Body of pancreas (tissue), 4 donors: ENCODE results near the gene MAPK7. TPM values are rescaled to one million over a fixed set of nuclear protein-coding genes. Genes with fewer than 3 reads are reported as not detected.

Source experiments
- ATAC-seq: fragments of 150-250 bp; one replicate; pipeline ENCODE4 v1.9.1; 2016
- DNase-seq, 4 donors: peaks; one replicate each; pipeline ENCODE4 v3.0.0-alpha.2; 2019
- H3K27ac ChIP-seq, 4 donors: fragments of 200-600 bp; sonication (generic); 1 replicate in 3 of 4; 2 replicates in 1 of 4; pipeline versions ENCODE4 v1.5.1 to v1.6.1; 2016 to 2019; ENCODE audit warnings: mild to moderate bottlenecking in 1 of 4, mixed read lengths in 1 of 4, moderate library complexity in 1 of 4
- H3K27me3 ChIP-seq, 2 donors: fragments of 200-600 bp; sonication (generic); one replicate each; pipeline ENCODE4 v1.6.0; 2016; ENCODE audit warnings: mild to moderate bottlenecking in 1 of 2
- H3K36me3 ChIP-seq, 2 donors: fragments of 200-600 bp; sonication (generic); replicated peaks in 1 of 2; 2 replicates each; pipeline ENCODE4 v1.5.1; 2016; ENCODE audit warnings: low read depth in 2 of 2; ENCODE audit not compliant: insufficient read depth in 1 of 2
- H3K4me1 ChIP-seq: fragments of 200-600 bp; sonication (generic); one replicate; pipeline ENCODE4 v1.6.0; 2016
- H3K4me3 ChIP-seq, 2 donors: fragments of 200-600 bp; sonication (generic); 1 replicate in 1 of 2; 2 replicates in 1 of 2; pipeline ENCODE4 v1.5.1; 2016 to 2019
- H3K9me3 ChIP-seq, 3 donors: fragments of 200-600 bp; sonication (generic); 1 replicate in 2 of 3; 2 replicates in 1 of 3; pipeline ENCODE4 v1.5.1; 2016
- CTCF ChIP-seq, 7 experiments: fragments of 450-650 bp in 4 of 7; fragments of 200-600 bp in 3 of 7; sonication (generic) in 3 of 7; IDR thresholded peaks; one replicate each; pipeline ENCODE4 v1.5.1; 2016 to 2019; ENCODE audit warnings: antibody characterized with exemption in 7 of 7
- POLR2A ChIP-seq, 3 donors: fragments of 450-650 bp; IDR thresholded peaks; one replicate each; pipeline ENCODE4 v1.6.1; 2016; ENCODE audit warnings: antibody characterized with exemption in 3 of 3, mild to moderate bottlenecking in 2 of 3
- WGBS, 2 donors: methylation state at CpG; one replicate each; pipeline ENCODE4 v1.1.5; 2017; 5-methylcytosine and 5-hydroxymethylcytosine counted together
- intact Hi-C: fragments of 100-400 bp; cut with DNase I; formaldehyde crosslinking; loops from one replicate; pipeline ENCODE4 v1.15.1; 2023
- total RNA-seq, 2 donors: library from RNA; depleted of rRNA; stranded (reverse); fragments of >200 nt; gene quantifications; one replicate each; pipeline ENCODE4 v1.1.0, GENCODE V29; 2016

MAPK7 gene
- total RNA-seq, 2 donors from 2014 or later = 10.1 to 29.3 TPM

- WGBS, 2 donors = 92 to 93% methylated on average over 4 of the region's 4 CpGs
- H3K4me1 ChIP-seq = no peaks in the 10 kb centered on the region
- DNase-seq (no peak), ATAC-seq (no peak)
- no peak overlapping the region for H3K27ac ChIP-seq
- no peaks in the 10 kb centered on the region for H3K36me3 ChIP-seq
- intact Hi-C loops = no loop called here
- no peak overlapping the region for H3K4me3 ChIP-seq
- no peaks in the 10 kb centered on the region for H3K9me3 ChIP-seq
- no peak for TF ChIP-seq POLR2A (IDR thresholded peaks at IDR 0.05)
- TF ChIP-seq CTCF (IDR thresholded peaks at IDR 0.05) = no peak
- no peaks in the 10 kb centered on the region for H3K27me3 ChIP-seq
These were observed 47.2 kb upstream of the MAPK7 start for GRCh38 chr17:19331134-19331533.

- 89 to 92% methylated on average over 13 of the region's 13 CpGs for WGBS, 2 donors
- DNase-seq (no peak), ATAC-seq (no peak)
- no peaks in the 10 kb centered on the region for H3K36me3 ChIP-seq
- no peaks in the 10 kb centered on the region for H3K4me1 ChIP-seq
- no peaks in the 10 kb centered on the region for H3K9me3 ChIP-seq
- no peak overlapping the region for H3K27ac ChIP-seq
- H3K4me3 ChIP-seq = no peak overlapping the region
- no peaks in the 10 kb centered on the region for H3K27me3 ChIP-seq
- intact Hi-C loops = no loop called here
- no peak for TF ChIP-seq POLR2A (IDR thresholded peaks at IDR 0.05)
- no peak for TF ChIP-seq CTCF (IDR thresholded peaks at IDR 0.05)
These were observed 46.6 kb upstream of the MAPK7 start for GRCh38 chr17:19331543-19332245.

- DNase-seq (no peak), ATAC-seq (no peak)
- no peaks in the 10 kb centered on the region for H3K27me3 ChIP-seq
- intact Hi-C loops = no loop called here
- WGBS, 2 donors = 75 to 76% methylated on average over 5 to 6 of the region's 6 CpGs
- H3K9me3 ChIP-seq = no peaks in the 10 kb centered on the region
- H3K4me3 ChIP-seq = no peak overlapping the region
- no peak for TF ChIP-seq POLR2A (IDR thresholded peaks at IDR 0.05)
- TF ChIP-seq CTCF (IDR thresholded peaks at IDR 0.05) = no peak
- H3K36me3 ChIP-seq = no peaks in the 10 kb centered on the region
- peaks cover 3% of the 10 kb centered on the region for H3K4me1 ChIP-seq
- no peak overlapping the region for H3K27ac ChIP-seq
These were observed 45.7 kb upstream of the MAPK7 start for GRCh38 chr17:19332371-19333131.

GRCh38 chr17:19333132-19333440, 45.2 kb upstream of the MAPK7 start:
- WGBS, 2 donors = 91% methylated on average over 1 of the region's 1 CpG; no CpG with 5 or more reads in 1 of the 2 donors
- Histone ChIP-seq H3K4me1 (peaks cover 8% of the 10 kb centered on the region), H3K36me3 (no peaks in the 10 kb centered on the region), H3K9me3 (no peaks in the 10 kb centered on the region), H3K27me3 (no peaks in the 10 kb centered on the region), H3K27ac (no peak overlapping the region), H3K4me3 (no peak overlapping the region)
- TF ChIP-seq CTCF (IDR thresholded peaks at IDR 0.05) (no peak), POLR2A (IDR thresholded peaks at IDR 0.05) (no peak)
- ATAC-seq (no peak), DNase-seq (no peak)
- intact Hi-C loops = no loop called here
